HS-5 (cell line): ENCODE data around the gene INSC.
"Not testable (repeated sequence)": the region's sequence is repeated elsewhere in the genome, so short reads cannot be mapped to it uniquely, and the experiment has no call there.

Experiments
- DNase-seq: peaks from one replicate; pipeline ENCODE4 v3.0.0-alpha.2; 2012; ENCODE audit warnings: low read depth

Gene INSC

GRCh38 chr11:15114501-15115475 lies at the start of gene INSC:
Gene INSC (plus strand): TSS chr11:15114923. CDS start chr11:15149175, 34,252 bp downstream.
- DNase-seq = no peak

GRCh38 chr11:15069751-15070150 lies 45.0 kb upstream of the INSC start:
- not testable (repeated sequence) for DNase-seq

GRCh38 chr11:15071556-15072255 lies 43.0 kb upstream of the INSC start:
- DNase-seq = no peak

GRCh38 chr11:15072551-15073143 lies 42.1 kb upstream of the INSC start:
- DNase-seq = no peak

GRCh38 chr11:15073361-15074205 lies 41.1 kb upstream of the INSC start, which contains the start of gene CALCB:
Gene CALCB (plus strand): TSS chr11:15073593. CDS start chr11:15074719, 1,126 bp downstream.
- no peak for DNase-seq

- peak; percentile 13 for DNase-seq
These were observed 40.2 kb upstream of the INSC start for GRCh38 chr11:15074206-15075161.

GRCh38 chr11:15075162-15075526 lies 39.6 kb upstream of the INSC start:
- DNase-seq = no peak

- DNase-seq = no peak
These were observed 23.5 kb upstream of the INSC start for GRCh38 chr11:15091175-15091574.

GRCh38 chr11:15091625-15092024 lies 23.1 kb upstream of the INSC start:
- no peak for DNase-seq

GRCh38 chr11:15093432-15093831 lies 21.3 kb upstream of the INSC start:
- DNase-seq = no peak

- no peak for DNase-seq
These were observed 18.9 kb upstream of the INSC start for GRCh38 chr11:15095736-15096228.

- DNase-seq = no peak
These were observed 17.3 kb upstream of the INSC start for GRCh38 chr11:15097411-15097810.

GRCh38 chr11:15099267-15099666 lies 15.5 kb upstream of the INSC start:
- no peak for DNase-seq

- peak; percentile 34 for DNase-seq
These were observed 13.5 kb upstream of the INSC start for GRCh38 chr11:15101072-15101709.

GRCh38 chr11:15104166-15104565 lies 10.6 kb upstream of the INSC start:
- DNase-seq = no peak

GRCh38 chr11:15106201-15106965 lies 8.3 kb upstream of the INSC start:
- peak; percentile 59 for DNase-seq

GRCh38 chr11:15107730-15108515 lies 6.8 kb upstream of the INSC start:
- no peak for DNase-seq

- no peak for DNase-seq
These were observed 6.1 kb upstream of the INSC start for GRCh38 chr11:15108592-15109130.
